Thoracic aorta (tissue), 2 donors: Measurements from ENCODE around the gene SEMA3G. TPM values are rescaled to one million over a fixed set of nuclear protein-coding genes. Genes with fewer than 3 reads are reported as not detected.

Source experiments
- ATAC-seq: fragments of 150-250 bp; one replicate; pipeline ENCODE4 v1.8.0; 2017; ENCODE audit warnings: low read depth; ENCODE audit not compliant: insufficient number of reproducible peaks, low FRiP score
- DNase-seq: peaks from one replicate; pipeline ENCODE4 v3.0.0-alpha.2; 2020; ENCODE audit warnings: low spot score
- H3K27ac ChIP-seq, 2 donors: fragments of 200-600 bp; sonication (generic); 1 replicate in 1 of 2; 2 replicates in 1 of 2; pipeline ENCODE4 v1.5.1; 2016; ENCODE audit warnings: mild to moderate bottlenecking in 2 of 2, moderate library complexity in 2 of 2
- H3K27me3 ChIP-seq: fragments of 200-600 bp; sonication (generic); replicated peaks from 2 replicates; pipeline ENCODE4 v1.6.0; 2016; ENCODE audit warnings: mild to moderate bottlenecking; ENCODE audit not compliant: insufficient read depth
- H3K36me3 ChIP-seq: fragments of 200-600 bp; sonication (generic); one replicate; pipeline ENCODE4 v1.5.1; 2016
- H3K4me1 ChIP-seq, 2 donors: fragments of 200-600 bp; sonication (generic); 1 replicate in 1 of 2; 2 replicates in 1 of 2; pipeline versions ENCODE4 v1.5.1 to v1.6.0; 2016; ENCODE audit warnings: low read depth in 2 of 2, mild to moderate bottlenecking in 1 of 2; ENCODE audit not compliant: control insufficient read depth in 1 of 2
- H3K4me3 ChIP-seq: fragments of 200-600 bp; sonication (generic); 2 replicates; pipeline ENCODE4 v1.5.1; 2016; ENCODE audit warnings: mild to moderate bottlenecking
- H3K9me3 ChIP-seq: fragments of 200-600 bp; sonication (generic); 2 replicates; pipeline ENCODE4 v1.5.1; 2016
- total RNA-seq, 2 donors: library from RNA; depleted of rRNA; stranded (reverse); fragments of >200 nt; gene quantifications; one replicate each; pipeline versions ENCODE4 v1.1.0 to v1.2.3, GENCODE V29; 2016
- TF ChIP-seq, protein P1 (sequence below): fragments of 200-600 bp; sonication (generic); IDR thresholded peaks from one replicate; pipeline ENCODE4 v1.5.1; 2019; ENCODE audit warnings: antibody characterized with exemption

The SEMA3G gene
- total RNA-seq, 2 donors from 2014 or later = 16.8 to 18.1 TPM

DNA sequence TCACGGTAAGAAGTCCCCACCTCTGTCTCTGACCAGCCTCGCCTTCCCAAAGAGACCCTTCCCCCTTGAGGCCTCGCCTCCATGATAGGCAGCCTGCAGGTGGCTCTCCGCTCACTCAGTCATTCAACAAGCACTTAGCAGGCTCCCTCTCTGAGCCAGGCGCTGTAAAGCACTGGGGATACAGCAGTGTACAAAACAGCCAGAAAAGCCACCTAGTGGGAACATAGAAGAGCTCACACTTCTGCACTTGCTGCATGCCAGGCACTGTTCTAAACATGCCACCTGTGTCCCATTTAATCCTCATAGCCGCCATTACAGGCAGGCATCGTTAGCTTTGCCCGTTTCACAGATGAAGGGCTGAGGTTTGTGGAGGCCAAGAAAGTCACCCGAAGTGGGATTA, 56.0 kb downstream of the SEMA3G start:
- H3K36me3 ChIP-seq = peaks cover 1% of the 10 kb centered on the region
- H3K4me1 ChIP-seq = no peaks in the 10 kb centered on the region
- no peaks in the 10 kb centered on the region for H3K27me3 ChIP-seq
- TF ChIP-seq, protein P1, sequence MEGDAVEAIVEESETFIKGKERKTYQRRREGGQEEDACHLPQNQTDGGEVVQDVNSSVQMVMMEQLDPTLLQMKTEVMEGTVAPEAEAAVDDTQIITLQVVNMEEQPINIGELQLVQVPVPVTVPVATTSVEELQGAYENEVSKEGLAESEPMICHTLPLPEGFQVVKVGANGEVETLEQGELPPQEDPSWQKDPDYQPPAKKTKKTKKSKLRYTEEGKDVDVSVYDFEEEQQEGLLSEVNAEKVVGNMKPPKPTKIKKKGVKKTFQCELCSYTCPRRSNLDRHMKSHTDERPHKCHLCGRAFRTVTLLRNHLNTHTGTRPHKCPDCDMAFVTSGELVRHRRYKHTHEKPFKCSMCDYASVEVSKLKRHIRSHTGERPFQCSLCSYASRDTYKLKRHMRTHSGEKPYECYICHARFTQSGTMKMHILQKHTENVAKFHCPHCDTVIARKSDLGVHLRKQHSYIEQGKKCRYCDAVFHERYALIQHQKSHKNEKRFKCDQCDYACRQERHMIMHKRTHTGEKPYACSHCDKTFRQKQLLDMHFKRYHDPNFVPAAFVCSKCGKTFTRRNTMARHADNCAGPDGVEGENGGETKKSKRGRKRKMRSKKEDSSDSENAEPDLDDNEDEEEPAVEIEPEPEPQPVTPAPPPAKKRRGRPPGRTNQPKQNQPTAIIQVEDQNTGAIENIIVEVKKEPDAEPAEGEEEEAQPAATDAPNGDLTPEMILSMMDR = no peak
- no peak for DNase-seq
- H3K4me3 ChIP-seq = no peak overlapping the region
- no peaks in the 10 kb centered on the region for H3K9me3 ChIP-seq
- no peak for ATAC-seq
- H3K27ac ChIP-seq = no peak overlapping the region

GRCh38 chr3:52388348-52388821, 56.5 kb downstream of the SEMA3G start:
- TF ChIP-seq, protein P1 = no peak
- no peak for ATAC-seq
- H3K27me3 ChIP-seq = no peaks in the 10 kb centered on the region

GRCh38 chr3:52387481-52387880, 57.4 kb downstream of the SEMA3G start:
- TF ChIP-seq, protein P1 = no peak
- no peak for DNase-seq
- H3K27ac ChIP-seq = no peak overlapping the region
- H3K4me1 ChIP-seq = no peaks in the 10 kb centered on the region
- no peak overlapping the region for H3K4me3 ChIP-seq
- H3K27me3 ChIP-seq = no peaks in the 10 kb centered on the region
- H3K9me3 ChIP-seq = no peaks in the 10 kb centered on the region
- ATAC-seq = no peak
- no peaks in the 10 kb centered on the region for H3K36me3 ChIP-seq

More at GRCh38 chr3:52388348-52388821, 56.5 kb downstream of the SEMA3G start:
- no peaks in the 10 kb centered on the region for H3K4me1 ChIP-seq
- no peaks in the 10 kb centered on the region for H3K36me3 ChIP-seq
- DNase-seq = no peak
- no peak overlapping the region for H3K4me3 ChIP-seq
- no peaks in the 10 kb centered on the region for H3K9me3 ChIP-seq
- no peak overlapping the region for H3K27ac ChIP-seq

DNA sequence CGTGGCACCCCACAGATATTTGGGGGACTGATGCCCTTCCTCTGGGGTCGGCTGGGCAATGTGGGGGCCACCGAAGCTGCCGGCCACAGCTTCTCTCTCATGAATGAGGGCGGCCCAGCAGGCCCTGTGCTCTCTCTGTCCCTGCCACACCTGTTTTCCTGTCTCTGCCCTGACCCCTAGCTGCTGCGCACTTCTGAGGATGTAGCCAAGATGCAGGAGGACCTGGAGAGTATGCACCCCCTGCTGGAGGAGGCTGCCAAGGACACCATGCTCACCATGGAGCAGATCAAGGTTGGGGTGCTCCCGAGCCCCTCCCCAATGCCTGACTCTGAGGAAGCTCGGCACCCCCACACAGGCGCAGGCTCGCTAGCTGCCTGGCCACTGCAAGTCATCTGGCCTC, 59.7 kb downstream of the SEMA3G start:
- ATAC-seq = no peak
- H3K9me3 ChIP-seq = no peaks in the 10 kb centered on the region
- TF ChIP-seq, protein P1 = peak; percentile 14
- no peak overlapping the region for H3K4me3 ChIP-seq
- no peaks in the 10 kb centered on the region for H3K4me1 ChIP-seq
- DNase-seq = no peak
- no peak overlapping the region for H3K27ac ChIP-seq
- H3K36me3 ChIP-seq = no peaks in the 10 kb centered on the region
- no peaks in the 10 kb centered on the region for H3K27me3 ChIP-seq

GRCh38 chr3:52384019-52384761, 60.7 kb downstream of the SEMA3G start:
- no peaks in the 10 kb centered on the region for H3K36me3 ChIP-seq
- no peaks in the 10 kb centered on the region for H3K4me1 ChIP-seq
- ATAC-seq (no peak), DNase-seq (no peak)
- H3K9me3 ChIP-seq = no peaks in the 10 kb centered on the region
- H3K27ac ChIP-seq = no peak overlapping the region
- no peak overlapping the region for H3K4me3 ChIP-seq
- TF ChIP-seq, protein P1 = no peak
- no peaks in the 10 kb centered on the region for H3K27me3 ChIP-seq
